Mucosa of descending colon (tissue), 3 donors: ENCODE results near the gene RAB40AL. TPM values are rescaled to one million over a fixed set of nuclear protein-coding genes. Genes with fewer than 3 reads are reported as not detected.
A peak's percentile ranks its signal among the peaks of the same experiment; 100 is the strongest.

Experiments used
- ATAC-seq: fragments of 200-7000 bp; cut with Tn5 transposase; one replicate; pipeline ENCODE4 v1.9.1; 2020; ENCODE audit warnings: mild to moderate bottlenecking, moderate library complexity
- DNase-seq, 3 donors: peaks; one replicate each; pipeline ENCODE4 v3.0.0-alpha.2; 2020
- H3K36me3 ChIP-seq: fragments of 200-600 bp; one replicate; pipeline ENCODE4 v1.8.0; 2021; ENCODE audit warnings: low read depth, mild to moderate bottlenecking
- H3K4me1 ChIP-seq: fragments of 200-600 bp; one replicate; pipeline ENCODE4 v1.8.0; 2021; ENCODE audit warnings: low read depth, mild to moderate bottlenecking
- H3K4me3 ChIP-seq: fragments of 200-600 bp; one replicate; pipeline ENCODE4 v1.8.0; 2021; ENCODE audit warnings: mild to moderate bottlenecking
- H3K9me3 ChIP-seq: fragments of 200-600 bp; one replicate; pipeline ENCODE4 v1.8.0; 2021; ENCODE audit warnings: mild to moderate bottlenecking
- CTCF ChIP-seq: fragments of 200-600 bp; IDR thresholded peaks from one replicate; pipeline ENCODE4 v1.8.0; 2022; ENCODE audit warnings: antibody characterized with exemption, mild to moderate bottlenecking
- intact Hi-C, 2 donors: fragments of 100-400 bp; cut with DNase I in 1 of 2; cut with micrococcal nuclease in 1 of 2; formaldehyde crosslinking; loops; one replicate each; pipeline versions ENCODE4 v1.11.0 to v1.11.1; 2022; cut with DNase I, micrococcal nuclease
- total RNA-seq, 3 donors: library from RNA; stranded (reverse); fragmentation: NEBNext Ultra II Directional in 2 of 3; extraction: Animal tissue kit (Norgen Biotek cat#: 25700) in 2 of 3; gene quantifications; one replicate each; pipeline versions ENCODE4 v1.2.1 to v1.2.4, GENCODE V29; 2021 to 2023
- donor health status: DM: no; HTN: no; CAD: no; lungs with moderate emphysema.
- donor health status: DM: no; HTN: no; CAD: no.
- donor health status: DM: no; HTN: yes; CAD: no.

Gene RAB40AL
- total RNA-seq, 3 donors from 2014 or later = 1.1 to 1.4 (median 1.3) TPM

GRCh38 chrX:102930990-102931756 lies 5.9 kb upstream of the RAB40AL start:
- Histone ChIP-seq H3K9me3 (no peaks in the 10 kb centered on the region), H3K4me3 (no peak overlapping the region), H3K4me1 (no peaks in the 10 kb centered on the region), H3K36me3 (no peaks in the 10 kb centered on the region)
- DNase-seq (no peak), ATAC-seq (no peak)
- intact Hi-C loops = no loop called here
- no peak for TF ChIP-seq CTCF

GRCh38 chrX:102934624-102935023 lies 2.4 kb upstream of the RAB40AL start:
- DNase-seq (peak in 1 of 3 donors; percentile 36), ATAC-seq (peak; percentile 54)
- Histone ChIP-seq H3K9me3 (no peaks in the 10 kb centered on the region), H3K4me3 (no peak overlapping the region), H3K4me1 (no peaks in the 10 kb centered on the region), H3K36me3 (no peaks in the 10 kb centered on the region)
- peak; percentile 27 for TF ChIP-seq CTCF
- intact Hi-C loops = no loop called here

- DNase-seq (peak in 2 of 3 donors; percentile 25 to 73), ATAC-seq (peak; percentile 66)
- intact Hi-C loops = loop anchor here (5.0 to 10.0 kb wide), 2 partner anchors 206 to 224 kb away; no protein-coding TSS in a partner anchor
- peak; percentile 18 for TF ChIP-seq CTCF
- no peaks in the 10 kb centered on the region for H3K36me3 ChIP-seq
- no peaks in the 10 kb centered on the region for H3K9me3 ChIP-seq
- H3K4me1 ChIP-seq = no peaks in the 10 kb centered on the region
- no peak overlapping the region for H3K4me3 ChIP-seq
Measured at GRCh38 chrX:102950908-102951866, 14.1 kb downstream of the RAB40AL start.

- Histone ChIP-seq H3K9me3 (no peaks in the 10 kb centered on the region), H3K4me1 (no peaks in the 10 kb centered on the region), H3K4me3 (no peak overlapping the region), H3K36me3 (no peaks in the 10 kb centered on the region)
- no peak for TF ChIP-seq CTCF
- intact Hi-C loops = loop anchor here in 1 of 2 donors (10.0 kb wide), 1 partner anchor 217 kb away; no protein-coding TSS in a partner anchor
- ATAC-seq (no peak), DNase-seq (no peak)
Measured at GRCh38 chrX:102957751-102958150, 20.7 kb downstream of the RAB40AL start.

- H3K9me3 ChIP-seq = no peaks in the 10 kb centered on the region
- intact Hi-C loops = loop anchor here in 1 of 2 donors (10.0 kb wide), 1 partner anchor 216 kb away; no protein-coding TSS in a partner anchor
- no peak for DNase-seq
- ATAC-seq = no peak
- TF ChIP-seq CTCF = no peak
- H3K4me3 ChIP-seq = no peak overlapping the region
- H3K36me3 ChIP-seq = no peaks in the 10 kb centered on the region
- no peaks in the 10 kb centered on the region for H3K4me1 ChIP-seq
Measured at GRCh38 chrX:102958794-102959193, 21.7 kb downstream of the RAB40AL start.
